ENCODE results near the gene C16orf54.
"Not testable (repeated sequence)": the region's sequence is repeated elsewhere in the genome, so short reads cannot be mapped to it uniquely, and the experiment has no call there.

The C16orf54 gene

DNA sequence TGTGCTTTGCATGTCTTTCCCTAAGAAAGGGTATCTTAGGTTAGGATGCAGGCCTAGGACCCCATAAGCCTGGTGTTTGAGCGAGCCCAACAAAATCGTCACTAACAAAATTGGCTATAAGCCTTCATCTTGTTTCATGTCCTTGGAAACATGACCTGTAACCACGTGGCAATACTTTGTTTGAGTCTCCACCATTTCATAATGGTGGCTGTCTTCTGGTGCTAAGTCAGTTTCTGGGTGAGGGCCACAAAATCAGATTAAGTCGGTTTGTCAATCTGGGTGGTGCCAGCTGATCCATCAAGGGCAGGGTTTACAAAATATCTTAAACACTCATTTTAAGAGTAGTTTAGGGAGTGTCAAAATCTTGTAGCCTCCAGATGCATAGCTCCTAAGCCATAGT, 33.0 kb downstream of the C16orf54 start:
- H2AFZ ChIP-seq (ENCODE audit: low read length), result peak overlapping the region; percentile 77
- WGBS, 2 donors (ENCODE audit: extremely low coverage in 2 of 2, insufficient read length in 2 of 2, insufficient replicate concordance in 1 of 2), result no CpG with 5 or more reads among the region's 4 CpGs
- peaks cover 0 to 8% of the 10 kb centered on the region in 2 donors for H3K9me3 ChIP-seq (replicated peaks in 1 of 2; ENCODE audit: control insufficient read depth in 2 of 2, insufficient read depth in 1 of 2, low read depth in 1 of 2, low read length in 2 of 2)
- H3K14ac ChIP-seq (ENCODE audit: low read length), result no peak overlapping the region
- no peak overlapping the region for H4K91ac ChIP-seq (ENCODE audit: low read depth, low read length, poor library complexity)
- H3K27ac ChIP-seq (replicated peaks; ENCODE audit: low read length), result no peak overlapping the region
- no peak overlapping the region for H3K4me3 ChIP-seq (ENCODE audit: low read length in 2 of 2)
- no peak overlapping the region for H2BK15ac ChIP-seq (ENCODE audit: low read length)
- H2AK5ac ChIP-seq (ENCODE audit: low read depth, low read length), result no peak overlapping the region
- no peaks in the 10 kb centered on the region for H3K79me1 ChIP-seq (ENCODE audit: low read depth, low read length)
- H3K18ac ChIP-seq (ENCODE audit: low read length), result no peak overlapping the region
- H2BK5ac ChIP-seq (ENCODE audit: low read length), result no peak overlapping the region
- peaks cover 3 to 6% of the 10 kb centered on the region in 2 donors for H3K4me1 ChIP-seq (ENCODE audit: control insufficient read depth in 2 of 2, insufficient read depth in 1 of 2, low read depth in 1 of 2, low read length in 2 of 2)
- H4K8ac ChIP-seq (ENCODE audit: low read depth, low read length), result no peak overlapping the region
- H3K36me3 ChIP-seq (replicated peaks in 1 of 2; ENCODE audit: control insufficient read depth in 2 of 2, insufficient read depth in 2 of 2, low read length in 2 of 2), result no peaks in the 10 kb centered on the region
- no peak overlapping the region for H3K23ac ChIP-seq (ENCODE audit: low read depth, low read length, poor library complexity)
- H2BK12ac ChIP-seq (ENCODE audit: low read length), result no peak overlapping the region
- no peak overlapping the region for H3K9ac ChIP-seq (ENCODE audit: low read depth, low read length, poor library complexity)
- H3K4me2 ChIP-seq (ENCODE audit: insufficient read depth, low read length, poor library complexity, severe bottlenecking), result no peak overlapping the region
- no peak overlapping the region for H2BK120ac ChIP-seq (ENCODE audit: low read depth, low read length)
- no peaks in the 10 kb centered on the region for H3K27me3 ChIP-seq (ENCODE audit: control insufficient read depth in 3 of 3, insufficient read depth in 3 of 3, low read depth in 1 of 3, low read length in 3 of 3)
- DNase-seq (ENCODE audit: low spot score), result no peak
- H3K4ac ChIP-seq (ENCODE audit: low read length), result no peak overlapping the region

- Histone ChIP-seq H3K14ac (ENCODE audit: low read length) (no peak overlapping the region), H3K4me3 (ENCODE audit: low read length in 2 of 2) (peak overlapping the region in 1 of 2 donors; percentile 3), H3K79me1 (ENCODE audit: low read depth, low read length) (no peaks in the 10 kb centered on the region), H2BK5ac (ENCODE audit: low read length) (no peak overlapping the region), H3K27me3 (ENCODE audit: control insufficient read depth in 3 of 3, insufficient read depth in 3 of 3, low read depth in 1 of 3, low read length in 3 of 3) (no peaks in the 10 kb centered on the region), H2BK12ac (ENCODE audit: low read length) (no peak overlapping the region), H3K18ac (ENCODE audit: low read length) (peak overlapping the region; percentile 38), H2AFZ (ENCODE audit: low read length) (peak overlapping the region; percentile 57), H3K23ac (ENCODE audit: low read depth, low read length, poor library complexity) (no peak overlapping the region), H3K36me3 (replicated peaks in 1 of 2; ENCODE audit: control insufficient read depth in 2 of 2, insufficient read depth in 2 of 2, low read length in 2 of 2) (no peaks in the 10 kb centered on the region), H3K9me3 (replicated peaks in 1 of 2; ENCODE audit: control insufficient read depth in 2 of 2, insufficient read depth in 1 of 2, low read depth in 1 of 2, low read length in 2 of 2) (peaks cover 0 to 8% of the 10 kb centered on the region in 2 donors), H4K8ac (ENCODE audit: low read depth, low read length) (no peak overlapping the region), H4K91ac (ENCODE audit: low read depth, low read length, poor library complexity) (no peak overlapping the region), H3K4me2 (ENCODE audit: insufficient read depth, low read length, poor library complexity, severe bottlenecking) (no peak overlapping the region), H3K4ac (ENCODE audit: low read length) (no peak overlapping the region), H3K9ac (ENCODE audit: low read depth, low read length, poor library complexity) (no peak overlapping the region), H2AK5ac (ENCODE audit: low read depth, low read length) (no peak overlapping the region), H3K27ac (replicated peaks; ENCODE audit: low read length) (peak overlapping the region; percentile 60), H2BK120ac (ENCODE audit: low read depth, low read length) (no peak overlapping the region), H2BK15ac (ENCODE audit: low read length) (no peak overlapping the region), H3K4me1 (ENCODE audit: control insufficient read depth in 2 of 2, insufficient read depth in 1 of 2, low read depth in 1 of 2, low read length in 2 of 2) (peaks cover 3 to 6% of the 10 kb centered on the region in 2 donors)
- no CpG with 5 or more reads among the region's 17 CpGs for WGBS, 2 donors (ENCODE audit: extremely low coverage in 2 of 2, insufficient read length in 2 of 2, insufficient replicate concordance in 1 of 2)
- no peak for DNase-seq (ENCODE audit: low spot score)
Observed at GRCh38 chr16:29710227-29711219, 35.3 kb downstream of the C16orf54 start.

GRCh38 chr16:29709657-29710056, 36.1 kb downstream of the C16orf54 start:
- peak overlapping the region in 1 of 2 donors; percentile 24 for H3K4me3 ChIP-seq (ENCODE audit: low read length in 2 of 2)
- not testable (repeated sequence) for H3K9me3 ChIP-seq (replicated peaks in 1 of 2; ENCODE audit: control insufficient read depth in 2 of 2, insufficient read depth in 1 of 2, low read depth in 1 of 2, low read length in 2 of 2); H2BK15ac ChIP-seq (ENCODE audit: low read length); H3K4ac ChIP-seq (ENCODE audit: low read length); H2BK12ac ChIP-seq (ENCODE audit: low read length); H4K91ac ChIP-seq (ENCODE audit: low read depth, low read length, poor library complexity); H3K18ac ChIP-seq (ENCODE audit: low read length); H2BK120ac ChIP-seq (ENCODE audit: low read depth, low read length); H3K36me3 ChIP-seq (replicated peaks in 1 of 2; ENCODE audit: control insufficient read depth in 2 of 2, insufficient read depth in 2 of 2, low read length in 2 of 2); DNase-seq (ENCODE audit: low spot score); H3K27me3 ChIP-seq (ENCODE audit: control insufficient read depth in 3 of 3, insufficient read depth in 3 of 3, low read depth in 1 of 3, low read length in 3 of 3); H3K4me1 ChIP-seq (ENCODE audit: control insufficient read depth in 2 of 2, insufficient read depth in 1 of 2, low read depth in 1 of 2, low read length in 2 of 2); H2AK5ac ChIP-seq (ENCODE audit: low read depth, low read length); H2BK5ac ChIP-seq (ENCODE audit: low read length); H3K14ac ChIP-seq (ENCODE audit: low read length); H2AFZ ChIP-seq (ENCODE audit: low read length); H3K79me1 ChIP-seq (ENCODE audit: low read depth, low read length); H4K8ac ChIP-seq (ENCODE audit: low read depth, low read length); H3K23ac ChIP-seq (ENCODE audit: low read depth, low read length, poor library complexity); H3K9ac ChIP-seq (ENCODE audit: low read depth, low read length, poor library complexity)
- no CpG with 5 or more reads among the region's 6 CpGs for WGBS, 2 donors (ENCODE audit: extremely low coverage in 2 of 2, insufficient read length in 2 of 2, insufficient replicate concordance in 1 of 2)
- peak overlapping the region; percentile 42 for H3K27ac ChIP-seq (replicated peaks; ENCODE audit: low read length)
- peak overlapping the region; percentile 28 for H3K4me2 ChIP-seq (ENCODE audit: insufficient read depth, low read length, poor library complexity, severe bottlenecking)

GRCh38 chr16:29708917-29709600, 36.7 kb downstream of the C16orf54 start:
- Histone ChIP-seq H3K23ac (ENCODE audit: low read depth, low read length, poor library complexity) (no peak overlapping the region), H3K18ac (ENCODE audit: low read length) (no peak overlapping the region), H3K27me3 (ENCODE audit: control insufficient read depth in 3 of 3, insufficient read depth in 3 of 3, low read depth in 1 of 3, low read length in 3 of 3) (no peaks in the 10 kb centered on the region), H3K36me3 (replicated peaks in 1 of 2; ENCODE audit: control insufficient read depth in 2 of 2, insufficient read depth in 2 of 2, low read length in 2 of 2) (no peaks in the 10 kb centered on the region), H3K4ac (ENCODE audit: low read length) (no peak overlapping the region), H3K9me3 (replicated peaks in 1 of 2; ENCODE audit: control insufficient read depth in 2 of 2, insufficient read depth in 1 of 2, low read depth in 1 of 2, low read length in 2 of 2) (peaks cover 0 to 8% of the 10 kb centered on the region in 2 donors), H3K79me1 (ENCODE audit: low read depth, low read length) (no peaks in the 10 kb centered on the region), H4K8ac (ENCODE audit: low read depth, low read length) (no peak overlapping the region), H3K14ac (ENCODE audit: low read length) (no peak overlapping the region), H2AK5ac (ENCODE audit: low read depth, low read length) (no peak overlapping the region), H2BK12ac (ENCODE audit: low read length) (no peak overlapping the region), H4K91ac (ENCODE audit: low read depth, low read length, poor library complexity) (no peak overlapping the region), H2BK5ac (ENCODE audit: low read length) (no peak overlapping the region), H2BK15ac (ENCODE audit: low read length) (no peak overlapping the region), H2AFZ (ENCODE audit: low read length) (no peak overlapping the region), H2BK120ac (ENCODE audit: low read depth, low read length) (no peak overlapping the region), H3K4me1 (ENCODE audit: control insufficient read depth in 2 of 2, insufficient read depth in 1 of 2, low read depth in 1 of 2, low read length in 2 of 2) (peaks cover 3 to 6% of the 10 kb centered on the region in 2 donors), H3K27ac (replicated peaks; ENCODE audit: low read length) (peak overlapping the region; percentile 42), H3K4me2 (ENCODE audit: insufficient read depth, low read length, poor library complexity, severe bottlenecking) (peak overlapping the region; percentile 28), H3K4me3 (ENCODE audit: low read length in 2 of 2) (peak overlapping the region in 1 of 2 donors; percentile 24), H3K9ac (ENCODE audit: low read depth, low read length, poor library complexity) (no peak overlapping the region)
- no CpG with 5 or more reads among the region's 16 CpGs for WGBS, 2 donors (ENCODE audit: extremely low coverage in 2 of 2, insufficient read length in 2 of 2, insufficient replicate concordance in 1 of 2)
- no peak for DNase-seq (ENCODE audit: low spot score)
